Bone marrow (tissue), 2 donors: ENCODE measurements around the gene SLC24A2.

ENCODE experiments used
- DNase-seq, 2 donors: peaks; one replicate each; lab custom pipeline; 2025; lab: John Stamatoyannopoulos, UW

Gene SLC24A2

DNA sequence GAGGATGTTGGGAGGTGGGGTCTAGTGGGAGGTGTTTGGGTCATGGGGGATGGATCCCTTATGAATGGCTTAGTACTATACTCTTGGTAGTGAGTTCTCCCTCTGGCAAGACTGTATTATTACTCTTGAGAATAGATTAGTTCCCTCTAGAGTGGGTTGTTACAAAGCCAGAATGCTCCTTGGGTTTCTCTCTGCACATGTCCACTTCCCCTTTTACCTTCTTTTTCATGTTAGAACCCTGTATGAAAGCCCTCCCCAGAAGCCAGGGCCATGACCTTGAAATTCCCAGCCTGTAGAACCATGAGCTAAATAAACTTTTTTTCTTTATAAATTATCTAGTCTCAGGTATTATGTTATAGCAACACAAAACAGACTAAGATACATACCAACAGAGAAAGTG, 31.1 kb downstream of the SLC24A2 start:
- DNase-seq: no peak

- DNase-seq: no peak
Measured at GRCh38 chr9:19754921-19755320, 33.9 kb downstream of the SLC24A2 start.

DNA sequence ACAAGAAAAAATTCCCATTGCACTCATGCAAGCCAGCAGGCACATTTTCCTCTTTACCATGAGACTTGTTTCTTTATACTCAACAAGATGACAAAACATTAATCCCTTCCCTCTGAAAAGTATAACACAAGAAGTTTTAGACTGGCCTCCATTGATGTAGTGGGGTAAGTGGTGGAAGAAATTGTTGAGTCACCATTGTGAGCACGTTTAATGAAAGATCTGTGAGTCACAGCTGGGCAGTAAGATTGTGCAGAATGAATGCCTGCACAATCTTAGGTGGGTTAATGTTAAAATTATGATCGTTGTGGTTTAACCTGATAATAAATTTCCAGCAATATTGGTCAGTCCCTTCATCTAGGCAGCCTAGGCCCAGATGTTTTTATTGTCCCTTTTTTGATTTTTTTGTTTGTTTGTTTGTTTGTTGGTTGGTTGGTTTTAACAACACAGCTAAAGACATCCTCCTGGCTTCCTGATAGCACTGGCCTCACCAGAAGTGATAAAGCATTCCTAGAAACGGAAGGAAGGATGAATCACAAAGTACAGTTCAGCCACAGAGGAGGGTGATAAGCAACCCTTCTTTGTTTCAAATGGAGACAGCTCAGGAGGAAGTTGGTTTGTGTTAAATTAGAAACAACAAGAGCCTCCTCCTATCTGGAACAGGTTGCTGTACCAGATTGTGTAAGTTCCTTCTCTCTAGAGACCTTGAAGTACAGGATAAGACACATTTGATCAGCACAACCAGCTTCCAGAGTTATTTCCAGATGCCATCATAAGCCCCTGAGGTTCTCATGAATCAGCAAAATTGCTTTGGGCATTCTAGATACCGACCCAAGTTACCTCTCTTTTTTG, 40.3 kb downstream of the SLC24A2 start:
- peak in 1 of 2 donors; percentile 61 for DNase-seq

GRCh38 chr9:19746223-19746622, 42.6 kb downstream of the SLC24A2 start:
- no peak for DNase-seq

GRCh38 chr9:19741178-19741577, 47.7 kb downstream of the SLC24A2 start:
- no peak for DNase-seq
